A549 treated with RU486 at 1 μM for 4 hours (cell line): Measurements from ENCODE around the gene GJC1. TPM values are rescaled to one million over a fixed set of nuclear protein-coding genes. Genes with fewer than 3 reads are reported as not detected.

Experiments
- total RNA-seq: library from RNA; stranded (reverse); fragments of 200-300 nt; extraction: Qiagen RNA extraction; gene quantifications from 5 replicates; pipeline ENCODE4 v1.2.3, GENCODE V29; 2022; ENCODE audit warnings: low read depth

The GJC1 gene
- total RNA-seq: 31.8 to 39.3 TPM (median 36.7 TPM) in 5 replicates

DNA sequence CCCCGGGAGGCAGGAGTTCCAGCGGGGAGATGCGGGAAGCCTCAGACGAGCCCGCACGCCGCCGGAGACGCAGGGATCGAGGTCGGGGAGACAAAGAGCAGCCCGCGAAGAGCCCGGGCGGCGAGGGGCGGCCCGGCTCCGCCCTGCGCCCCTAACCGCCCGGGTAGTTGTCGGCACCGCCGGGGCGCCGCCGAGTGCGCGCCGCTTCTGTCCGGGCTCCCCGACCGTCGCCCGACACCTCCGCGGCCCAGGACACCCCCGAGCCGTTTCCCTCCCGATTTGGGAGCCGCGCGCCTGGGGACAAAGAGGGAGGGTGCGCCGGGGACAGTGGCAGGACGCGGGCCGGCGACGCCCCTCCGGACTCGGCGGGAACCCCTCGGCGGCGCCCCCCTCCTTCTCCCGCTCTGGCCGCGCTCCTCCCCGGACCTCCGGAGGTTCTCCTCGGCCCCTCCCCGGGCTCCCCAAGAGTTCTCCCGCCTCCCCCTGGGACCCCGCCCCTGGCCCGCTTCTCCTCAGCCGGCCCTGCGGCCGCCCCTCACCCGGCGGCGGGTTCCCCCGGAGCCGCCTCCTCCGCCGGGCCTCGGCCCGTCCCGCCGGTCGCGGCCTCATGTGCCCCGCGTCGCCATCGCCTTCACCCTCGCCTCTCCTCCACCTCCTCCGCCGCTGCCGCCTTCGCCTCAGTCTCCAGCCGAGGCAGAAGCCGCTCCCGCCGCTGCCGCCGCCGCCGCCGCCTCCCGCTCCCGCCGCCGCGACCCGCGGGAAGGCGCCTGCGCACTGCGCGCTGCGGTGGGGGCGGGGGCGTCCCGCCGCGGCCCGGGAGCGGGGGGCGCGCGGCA lies at the start of gene GJC1:
GJC1 (minus strand) TSS at position 765 of the 836 bp plus-strand sequence. CDS start 24,470 bp downstream, outside the sequence.

GRCh38 chr17:44847586-44847985 lies 17.5 kb upstream of the GJC1 start, which contains the start of gene HIGD1B:
HIGD1B (plus strand) TSS chr17:44847883; CDS start chr17:44848153, 270 bp downstream.

DNA sequence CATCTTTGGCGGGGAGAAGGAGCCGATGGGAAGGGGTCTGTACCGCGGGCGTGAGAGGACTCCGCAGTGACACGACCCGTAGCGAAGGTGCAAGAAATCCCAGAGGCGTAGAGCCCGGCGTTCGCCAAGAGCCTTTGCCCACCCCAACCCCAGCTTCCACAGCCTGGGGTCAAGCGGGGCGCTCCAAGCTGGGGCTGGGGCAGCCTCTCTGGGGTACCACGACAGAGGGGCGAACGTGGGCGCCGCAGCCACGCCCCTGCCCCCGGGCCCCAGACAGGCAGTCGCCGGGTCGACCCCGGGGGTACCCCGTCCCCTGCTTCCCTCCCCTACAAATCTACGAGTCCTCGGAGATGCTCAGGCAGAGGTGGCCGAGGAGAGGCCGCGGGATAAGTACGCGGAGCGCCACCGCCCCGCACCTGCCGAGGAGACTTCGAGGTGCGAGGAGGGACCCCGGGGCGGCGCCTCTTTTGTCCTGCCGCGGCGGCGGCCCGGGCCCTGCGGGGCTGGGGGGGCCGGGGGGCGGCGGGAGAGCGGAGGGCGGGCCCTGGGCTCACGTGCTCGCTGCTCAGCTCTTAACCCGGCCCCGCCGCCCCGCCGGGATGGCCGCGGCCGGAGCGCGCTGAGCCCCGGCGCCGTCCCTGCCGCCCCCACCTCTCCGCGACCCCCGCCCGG lies 71.5 kb downstream of the GJC1 start, which contains the start of gene ADAM11:
ADAM11 (plus strand) TSS at position 575 of the 672 bp plus-strand sequence. CDS start 212 bp downstream, outside the sequence.

Other genes with a start within 250 kb of the GJC1 start
- gene MEIOC, start 173.8 kb downstream of the GJC1 start, total RNA-seq: 1.3 to 3.3 TPM (median 2.5 TPM) in 5 replicates
- 21.6 to 42.5 TPM (median 31.2 TPM) in 5 replicates for gene CCDC43, start 140.5 kb downstream of the GJC1 start, total RNA-seq
- 24.8 to 31.7 TPM (median 29.4 TPM) in 5 replicates for gene DBF4B, start 121.6 kb downstream of the GJC1 start, total RNA-seq
- 1.9 to 2.5 TPM (median 2.2 TPM) in 5 replicates for gene ADAM11, start 71.3 kb downstream of the GJC1 start, total RNA-seq
- gene HIGD1B, start 17.6 kb upstream of the GJC1 start, total RNA-seq: not detected in 5 replicates
- 140 to 187 TPM (median 159 TPM) in 5 replicates for gene EFTUD2, start 69.2 kb upstream of the GJC1 start, total RNA-seq
- 0.29 to 1.3 TPM (median 0.61 TPM) in 5 replicates for gene GFAP, start 85.2 kb upstream of the GJC1 start, total RNA-seq
- gene KIF18B, start 117.5 kb upstream of the GJC1 start, total RNA-seq: 27.9 to 41.2 TPM (median 36.3 TPM) in 5 replicates
- gene C1QL1, start 138.0 kb upstream of the GJC1 start, total RNA-seq: 15.6 to 36.2 TPM (median 31.7 TPM) in 5 replicates
- gene DCAKD, start 221.3 kb upstream of the GJC1 start, total RNA-seq: 15.9 to 22.3 TPM (median 20.5 TPM) in 5 replicates
- 163 to 409 TPM (median 178 TPM) in 5 replicates for gene NMT1, start 231.0 kb upstream of the GJC1 start, total RNA-seq